ENCODE data around the gene CCDC27. TPM values are rescaled to one million over a fixed set of nuclear protein-coding genes. Genes with fewer than 3 reads are reported as not detected.

The CCDC27 gene
- total RNA-seq, 1 experiment from 2014 or later = 0.13 TPM

- H3K27me3 Mint-ChIP-seq (ENCODE audit: low read depth) = peaks cover 7% of the 10 kb centered on the region
- peaks cover 40% of the 10 kb centered on the region for H3K4me1 Mint-ChIP-seq
- H3K9me3 Mint-ChIP-seq = peaks cover 8% of the 10 kb centered on the region
- CTCF ChIA-PET = interaction anchor here (0.9 to 4.0 kb wide), 10 partner anchors 9 to 306 kb away, joined by 3 to 25 read pairs (median 6); partner anchors contain the start of genes C1orf174, CEP104 and DFFB
- H3K27ac Mint-ChIP-seq = peak within 1 kb of the TSS; percentile 100
- ATAC-seq (peak; percentile 82), DNase-seq (ENCODE audit: low spot score) (peak; percentile 86)
- POLR2A ChIA-PET = interaction anchor here (0.5 to 1.4 kb wide), 2 partner anchors 11 to 21 kb away, joined by 3 to 5 read pairs; no protein-coding TSS in a partner anchor
- H3K36me3 Mint-ChIP-seq = peaks cover 7% of the 10 kb centered on the region
- H3K4me3 Mint-ChIP-seq = peak within 1 kb of the TSS; percentile 92
- no peak for TF ChIP-seq HMGA2 (CRISPR knock-in tag; IDR thresholded peaks at IDR 0.05)
- no peak for TF ChIP-seq ATF3 (CRISPR knock-in tag; conservative IDR thresholded peaks at IDR 0.05)
- TF ChIP-seq ZBTB43 (CRISPR knock-in tag; IDR thresholded peaks at IDR 0.05) = no peak; the same call in 1 of the 2 replicates
- TF ChIP-seq NFATC4 (CRISPR knock-in tag; IDR thresholded peaks at IDR 0.05) = no peak
- no peak for TF ChIP-seq MXD4 (CRISPR knock-in tag; IDR thresholded peaks at IDR 0.05; ENCODE audit: borderline replicate concordance)
- no peak for TF ChIP-seq SMAD3 (CRISPR knock-in tag; IDR thresholded peaks at IDR 0.05; ENCODE audit: borderline replicate concordance)
- TF ChIP-seq FOXK1 (CRISPR knock-in tag; IDR thresholded peaks at IDR 0.05) = peak; percentile 94
- TF ChIP-seq ZNF671 (CRISPR knock-in tag; IDR thresholded peaks at IDR 0.05) = no peak
- no peak for TF ChIP-seq RORB (CRISPR knock-in tag; IDR thresholded peaks at IDR 0.05)
- TF ChIP-seq CDX4 (CRISPR knock-in tag; IDR thresholded peaks at IDR 0.05; ENCODE audit: borderline replicate concordance) = no peak
- no peak for TF ChIP-seq ZNF317 (CRISPR knock-in tag; IDR thresholded peaks at IDR 0.05; ENCODE audit: borderline replicate concordance, low read depth)
- TF ChIP-seq ATF6 (CRISPR knock-in tag; IDR thresholded peaks at IDR 0.05) = no peak
- TF ChIP-seq JUN (CRISPR knock-in tag; IDR thresholded peaks at IDR 0.05) = no peak; the same call in 1 of the 2 replicates
- no peak for TF ChIP-seq ERG (CRISPR knock-in tag; IDR thresholded peaks at IDR 0.05)
- no peak for TF ChIP-seq IRF2 (CRISPR knock-in tag; IDR thresholded peaks at IDR 0.05; ENCODE audit: borderline replicate concordance, low read depth)
- TF ChIP-seq ZNF425 (CRISPR knock-in tag; conservative IDR thresholded peaks at IDR 0.05) = no peak
- 0 out of 2 replicates have a peak, but pooled peaks have one; percentile 16 for TF ChIP-seq NFE2L1 (CRISPR knock-in tag; IDR thresholded peaks at IDR 0.05)
- no peak for TF ChIP-seq CBFB (CRISPR knock-in tag; IDR thresholded peaks at IDR 0.05; ENCODE audit: low read depth)
- no peak for TF ChIP-seq ATF2 (CRISPR knock-in tag; IDR thresholded peaks at IDR 0.05; ENCODE audit: borderline replicate concordance, low read depth)
- no peak; the same call in 1 of the 2 replicates for TF ChIP-seq ARID4B (CRISPR knock-in tag; IDR thresholded peaks at IDR 0.05; ENCODE audit: borderline replicate concordance)
- no peak; the same call in 1 of the 2 replicates for TF ChIP-seq FOXP1 (CRISPR knock-in tag; IDR thresholded peaks at IDR 0.05; ENCODE audit: borderline replicate concordance)
Measured at GRCh38 chr1:3796215-3797061, 44.2 kb downstream of the CCDC27 start, which contains the start of gene LRRC47. Gene LRRC47 (minus strand): TSS chr1:3796498. CDS start chr1:3796476, 22 bp downstream.
